DMS 273 (cell line): ENCODE results near the gene LIN7C.
A peak's percentile ranks its signal among the peaks of the same experiment; 100 is the strongest.
"Not testable (repeated sequence)": the region's sequence is repeated elsewhere in the genome, so short reads cannot be mapped to it uniquely, and the experiment has no call there.

ENCODE experiments used
- DNase-seq: peaks from one replicate; lab custom pipeline; 2025; ENCODE audit not compliant: unreplicated experiment; lab: John Stamatoyannopoulos, UW

The LIN7C gene, protein sequence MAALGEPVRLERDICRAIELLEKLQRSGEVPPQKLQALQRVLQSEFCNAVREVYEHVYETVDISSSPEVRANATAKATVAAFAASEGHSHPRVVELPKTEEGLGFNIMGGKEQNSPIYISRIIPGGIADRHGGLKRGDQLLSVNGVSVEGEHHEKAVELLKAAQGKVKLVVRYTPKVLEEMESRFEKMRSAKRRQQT

DNA sequence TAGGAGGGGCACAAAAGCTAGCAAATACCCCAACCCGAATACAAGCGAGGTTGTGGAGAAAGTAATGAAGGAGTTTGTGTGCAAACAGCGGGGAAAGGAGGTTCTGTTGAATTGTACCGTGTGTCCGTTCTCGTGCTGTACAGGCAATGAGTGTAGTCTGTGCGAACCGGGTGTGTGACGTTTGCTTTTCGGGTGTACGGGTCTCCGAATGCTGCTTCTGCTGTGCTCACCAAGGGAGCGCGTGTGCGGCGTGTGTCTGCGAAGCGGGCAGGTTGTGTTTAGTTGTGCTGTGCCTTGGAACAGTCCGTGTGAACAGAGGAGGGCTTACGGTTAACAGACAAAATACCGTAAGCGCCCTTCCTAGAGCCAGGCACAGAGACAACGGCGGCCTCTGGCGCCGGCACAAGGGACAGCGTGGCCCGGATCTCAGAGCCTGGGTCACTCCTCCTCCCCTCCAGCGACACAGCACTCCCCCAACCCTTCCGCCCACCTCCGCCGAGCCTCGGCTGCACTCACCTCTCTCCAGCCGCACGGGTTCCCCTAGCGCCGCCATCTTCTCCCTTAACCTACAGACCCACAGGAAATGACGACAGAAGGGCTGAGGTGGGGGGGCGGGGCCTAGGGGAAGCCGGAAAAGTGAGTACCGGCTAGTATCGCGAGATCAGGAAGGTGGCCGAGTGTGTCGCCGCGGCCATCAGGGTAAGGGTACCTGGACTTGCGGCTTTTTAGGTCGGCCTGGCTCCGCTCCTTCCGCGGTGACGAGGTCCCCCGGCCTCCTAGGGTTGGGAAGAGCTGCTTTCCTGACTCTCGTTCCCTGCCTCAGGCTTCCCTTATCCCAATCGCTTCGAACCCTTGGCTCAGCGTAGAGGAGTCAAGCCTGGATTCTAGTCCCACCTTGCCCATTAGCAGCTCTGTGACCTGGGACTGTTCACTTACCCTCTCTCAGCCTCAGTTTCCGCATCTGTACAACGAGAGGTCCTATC lies at the start of gene LIN7C:
TSS of gene LIN7C (minus strand) at position 570 of the 983 bp plus-strand sequence. CDS start at position 553, 17 bp downstream.
- DNase-seq: peak; percentile 96

DNA sequence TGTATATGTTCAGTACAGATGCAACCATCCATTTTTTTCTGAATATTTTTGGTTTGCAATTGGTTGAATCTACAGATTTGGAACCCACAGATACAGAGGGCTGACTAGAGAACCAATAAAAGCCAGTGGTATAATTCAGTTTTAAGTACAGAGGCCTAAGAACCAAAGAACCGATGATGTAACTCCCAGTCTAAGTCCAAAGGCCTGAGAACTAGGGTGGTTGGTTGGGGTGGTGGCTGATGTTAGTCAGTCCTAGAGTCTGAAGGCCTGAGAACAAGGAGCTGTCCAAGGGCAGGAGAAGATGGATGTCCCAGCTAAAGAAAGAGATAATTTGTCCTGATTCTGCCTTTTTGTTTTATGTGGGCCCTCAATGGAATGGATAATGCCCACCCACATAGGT lies 48.7 kb upstream of the LIN7C start:
- DNase-seq: no peak

DNA sequence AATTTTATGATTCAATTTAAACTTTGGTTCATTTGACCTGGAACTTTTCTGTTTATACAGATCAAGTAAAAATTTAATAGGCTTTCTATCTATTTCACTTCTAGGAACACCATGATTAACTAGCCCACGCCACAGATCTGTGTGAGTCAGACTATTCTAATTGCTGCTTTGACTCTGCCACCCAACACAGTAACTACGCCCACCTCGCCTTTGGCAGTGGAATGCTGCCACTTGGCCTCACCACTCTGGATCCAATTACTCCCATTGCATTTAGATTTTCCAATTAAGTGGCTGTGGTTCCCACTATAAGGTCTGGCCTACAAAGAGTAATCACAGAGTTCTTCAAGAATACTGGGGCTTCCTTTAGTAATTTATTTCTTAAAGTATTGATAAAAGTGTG lies 46.6 kb upstream of the LIN7C start:
- DNase-seq: peak; percentile 15

DNA sequence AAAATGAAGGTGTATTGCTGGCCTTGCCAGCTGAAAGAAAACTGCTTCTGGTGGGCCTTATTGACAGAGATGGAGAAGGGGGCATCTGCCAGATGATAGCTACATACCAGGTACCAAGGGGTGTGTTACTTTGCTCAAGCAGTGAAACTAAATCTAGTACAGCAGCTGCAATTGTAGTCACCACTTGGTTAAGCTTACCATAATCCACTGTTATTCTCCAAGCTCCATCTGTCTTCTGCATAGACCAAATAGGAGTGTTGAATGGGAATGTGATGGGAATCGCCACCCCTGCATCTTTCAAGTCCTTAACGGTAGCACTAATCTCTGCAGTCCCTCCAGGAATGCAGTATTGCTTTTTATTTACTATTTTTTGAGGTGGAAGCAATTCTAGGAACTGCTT lies 45.8 kb upstream of the LIN7C start:
- peak; percentile 1 for DNase-seq

DNA sequence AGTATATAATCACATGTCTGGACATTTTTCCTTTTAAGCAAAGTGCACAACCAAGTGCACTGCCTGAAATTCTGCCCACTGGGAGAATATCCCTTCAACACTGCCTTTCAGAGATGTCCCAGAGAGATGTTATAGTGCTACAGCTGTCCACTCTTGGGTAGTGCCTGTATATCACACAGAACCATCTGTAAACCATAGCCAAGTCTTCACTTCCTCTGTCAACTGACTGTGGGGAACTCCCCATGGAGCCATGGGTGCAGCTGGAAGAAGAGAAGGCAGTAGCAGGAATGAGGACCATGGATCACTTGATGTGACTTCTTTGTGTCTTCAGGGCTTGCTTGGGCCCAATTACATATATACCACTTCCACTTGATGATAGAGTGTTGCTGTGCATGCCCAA lies 44.6 kb upstream of the LIN7C start:
- no peak for DNase-seq

DNA sequence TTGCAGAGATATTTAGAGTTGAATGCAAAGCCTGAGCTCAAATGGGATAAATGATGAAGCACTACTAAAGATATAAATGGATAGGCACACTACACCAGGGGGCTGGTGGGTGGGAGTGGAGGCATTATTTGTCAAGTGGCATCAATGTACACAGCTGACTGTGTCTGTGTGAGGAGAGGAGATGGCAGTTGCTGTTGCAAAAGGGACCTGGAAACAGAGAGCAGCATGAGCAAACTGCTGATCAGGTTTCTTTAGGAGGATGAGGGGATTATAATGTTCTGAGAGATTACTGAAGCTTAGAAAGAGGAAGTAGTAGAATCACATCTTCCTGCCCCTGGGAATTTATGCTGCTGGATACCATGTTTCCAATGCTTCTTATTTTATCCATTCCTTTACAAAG lies 39.4 kb upstream of the LIN7C start:
- DNase-seq: no peak

DNA sequence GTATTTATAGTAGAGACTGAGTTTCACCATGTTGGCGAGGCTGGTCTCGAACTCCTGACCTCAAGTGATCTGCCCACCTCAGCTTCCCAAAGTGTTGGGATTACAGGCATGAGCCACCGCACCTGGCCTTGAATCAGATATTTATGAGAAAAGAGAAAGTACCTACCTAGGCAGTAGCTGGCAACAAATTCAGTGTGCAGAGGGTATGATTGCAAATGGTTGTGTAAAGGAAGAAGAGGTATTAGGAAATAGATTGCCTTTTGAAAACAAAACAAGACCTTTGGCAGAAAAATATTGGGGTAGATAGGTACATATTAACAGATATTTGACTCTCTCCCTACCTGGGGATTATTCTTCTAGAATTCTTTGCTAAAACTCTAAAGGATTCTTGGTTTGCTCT lies 38.5 kb upstream of the LIN7C start:
- DNase-seq: no peak

DNA sequence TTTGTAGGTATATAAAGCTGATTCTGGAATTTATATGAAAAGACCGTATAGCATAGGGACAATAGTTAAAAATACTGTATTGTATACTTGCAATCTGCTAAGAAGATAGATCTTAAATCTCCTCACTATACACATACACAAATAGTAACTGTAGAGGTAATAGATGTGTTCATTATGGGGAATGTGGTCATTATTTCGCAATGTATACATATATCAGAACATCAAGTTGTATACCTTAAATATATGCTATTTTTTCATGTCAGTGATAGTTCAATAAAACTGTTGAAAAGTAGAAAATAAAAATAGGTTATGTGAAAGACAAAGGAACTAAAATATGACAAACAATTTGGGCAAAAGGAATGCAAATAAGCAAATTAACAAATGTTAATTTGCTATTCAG lies 35.2 kb upstream of the LIN7C start:
- no peak for DNase-seq

DNA sequence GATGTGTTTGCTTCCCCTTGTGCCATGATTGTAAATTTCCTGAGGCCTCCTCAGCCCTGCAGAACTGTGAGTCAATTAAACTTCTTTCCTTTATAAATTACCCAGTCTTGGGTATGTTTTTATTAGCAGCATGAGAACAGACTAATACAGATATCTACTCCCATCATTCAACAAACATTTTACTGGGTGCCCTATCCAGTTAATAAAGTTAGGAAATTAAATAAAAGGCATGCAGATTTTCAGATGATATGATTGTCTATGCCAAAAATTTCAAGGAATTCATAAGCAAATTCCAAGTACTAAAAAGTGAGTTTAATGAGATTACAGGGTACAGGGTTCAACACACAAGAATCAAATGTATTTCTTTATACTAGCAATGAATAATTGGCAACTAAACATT lies 33.5 kb upstream of the LIN7C start:
- DNase-seq: no peak

DNA sequence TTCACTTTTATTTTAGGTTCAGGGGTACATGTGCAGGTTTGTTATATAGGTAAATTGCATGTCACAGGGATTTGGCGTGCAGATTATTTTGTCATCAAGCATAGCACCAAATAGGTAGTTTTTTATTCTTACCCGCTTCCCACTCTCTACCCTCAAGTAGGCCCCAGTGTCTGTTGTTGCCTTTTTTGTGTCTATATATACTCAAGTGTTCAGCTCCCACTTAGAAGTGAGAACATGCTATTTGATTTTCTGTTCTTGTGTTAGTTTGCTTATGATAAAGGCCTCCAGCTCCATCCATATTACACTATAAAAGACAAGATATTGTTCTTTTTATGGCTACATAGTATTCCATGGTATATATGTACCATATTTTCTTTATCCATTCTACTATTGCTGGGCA lies 28.5 kb upstream of the LIN7C start:
- DNase-seq: no peak

DNA sequence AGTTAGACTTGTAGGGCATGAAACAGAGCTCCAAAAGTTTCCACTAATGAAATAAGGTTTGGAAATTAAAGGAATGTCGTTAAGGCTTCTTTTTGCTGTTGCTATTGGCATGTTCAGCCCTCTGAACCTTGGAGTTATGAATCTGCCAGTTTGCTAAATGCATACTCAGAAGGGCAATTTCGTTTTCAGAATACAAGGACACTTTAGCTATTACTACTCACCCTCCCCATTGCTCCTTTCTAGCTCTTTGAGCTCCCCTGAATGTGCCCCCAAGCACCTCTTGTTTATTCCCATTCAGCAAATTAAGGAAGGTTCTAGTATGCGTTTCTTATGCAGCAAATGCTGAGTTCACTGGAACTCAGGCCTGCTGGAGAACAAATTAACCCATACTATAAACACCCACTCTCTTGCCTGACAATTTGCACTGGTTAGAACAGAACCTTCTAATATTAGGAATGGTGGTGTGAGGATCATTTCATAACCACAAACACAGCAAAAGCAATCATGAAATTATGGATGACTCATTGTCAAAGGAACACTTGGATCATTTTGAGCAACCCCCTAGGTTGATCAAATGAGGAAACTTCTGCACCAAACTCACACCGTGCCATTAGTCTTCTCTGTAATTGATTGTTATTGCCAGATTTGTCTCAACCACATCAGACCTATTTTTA lies 26.2 kb upstream of the LIN7C start:
- no peak for DNase-seq

DNA sequence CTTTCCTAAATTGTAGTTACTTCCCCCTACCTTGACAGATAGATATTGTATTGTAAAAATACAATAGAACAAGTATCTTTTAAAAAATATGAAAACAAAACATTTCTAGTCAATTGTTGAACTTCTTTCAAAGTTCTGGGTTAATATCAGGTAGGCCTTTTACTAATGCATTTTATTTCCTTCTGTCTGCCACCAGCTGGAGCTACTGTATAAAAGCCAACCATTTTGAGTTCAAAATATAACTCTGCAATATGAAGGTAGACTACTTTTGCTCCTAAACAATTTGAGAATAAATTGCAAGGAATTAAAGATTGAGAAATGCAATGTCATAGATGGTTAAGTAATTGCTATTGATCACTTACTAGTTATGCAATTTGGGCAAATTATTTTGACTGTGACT lies 22.1 kb upstream of the LIN7C start:
- no peak for DNase-seq

DNA sequence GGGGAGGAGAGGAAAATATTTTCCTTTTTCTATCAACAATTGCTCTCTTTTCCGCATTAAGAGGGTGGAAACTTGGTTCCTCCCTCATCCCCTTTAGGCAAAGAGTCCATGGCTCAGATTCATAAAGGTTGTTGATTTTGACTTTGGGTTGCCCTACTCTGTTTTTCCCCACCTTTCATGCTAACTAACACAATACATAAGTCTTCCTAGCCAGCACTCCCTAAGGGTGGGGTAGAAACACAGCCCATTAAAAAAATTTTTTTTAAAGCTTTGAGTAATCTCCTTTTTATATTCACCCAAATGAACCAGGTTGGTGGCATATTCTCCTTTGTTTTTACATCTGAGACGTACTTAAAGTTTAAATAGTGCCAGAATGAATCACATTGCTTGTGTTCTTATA lies 20.0 kb upstream of the LIN7C start:
- no peak for DNase-seq

DNA sequence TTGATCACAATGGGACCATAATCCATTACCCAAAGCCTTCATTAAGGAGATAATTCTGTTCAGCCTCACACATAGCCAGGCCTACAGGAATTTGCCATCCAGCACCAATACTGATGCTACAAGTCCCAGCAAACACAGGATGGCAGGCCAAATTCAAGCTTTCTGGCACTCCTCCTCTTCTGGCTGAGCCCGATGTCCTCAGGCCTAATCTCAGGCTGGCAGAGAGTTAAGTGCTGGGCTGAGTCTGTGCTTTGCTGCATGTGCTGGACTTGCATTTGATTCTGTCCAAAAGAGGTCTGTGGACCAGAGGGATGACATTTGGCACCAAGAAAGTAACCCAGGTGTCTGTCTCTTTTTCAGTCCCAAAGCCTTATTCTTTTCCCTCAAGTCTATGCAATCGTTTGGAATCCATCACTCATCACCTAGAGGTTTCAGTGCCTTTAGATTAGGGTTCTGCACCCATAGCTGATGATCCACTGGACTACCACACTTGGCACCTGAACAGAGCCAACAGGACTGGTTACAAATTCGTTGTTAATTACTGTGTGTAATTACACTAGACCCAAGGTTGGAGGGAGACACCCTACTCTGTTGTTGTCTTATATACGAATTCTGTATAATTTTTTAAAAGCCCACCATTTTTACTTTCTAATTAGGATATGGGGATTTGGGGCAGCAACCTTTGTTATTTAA lies 19.4 kb upstream of the LIN7C start:
- DNase-seq: no peak

DNA sequence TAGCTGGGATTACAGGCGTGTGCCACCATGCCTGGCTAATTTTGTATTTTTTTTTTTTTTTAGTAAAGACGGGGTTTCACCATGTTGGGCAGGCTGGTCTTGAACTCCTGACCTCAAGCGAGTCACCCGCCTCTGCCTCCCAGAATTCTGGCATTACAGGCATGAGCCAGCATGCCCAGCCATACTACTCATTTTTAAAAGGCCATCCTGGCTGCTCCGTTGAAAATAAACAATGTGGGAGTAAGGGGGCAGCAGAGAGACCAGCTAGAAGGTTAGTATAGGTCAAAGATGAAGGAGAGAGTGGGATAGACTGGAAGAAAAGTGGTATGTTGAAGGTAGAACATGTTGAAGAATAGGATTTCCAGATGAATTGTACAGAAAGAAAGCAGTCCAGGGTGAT lies 17.6 kb upstream of the LIN7C start:
- DNase-seq: peak; percentile 58

DNA sequence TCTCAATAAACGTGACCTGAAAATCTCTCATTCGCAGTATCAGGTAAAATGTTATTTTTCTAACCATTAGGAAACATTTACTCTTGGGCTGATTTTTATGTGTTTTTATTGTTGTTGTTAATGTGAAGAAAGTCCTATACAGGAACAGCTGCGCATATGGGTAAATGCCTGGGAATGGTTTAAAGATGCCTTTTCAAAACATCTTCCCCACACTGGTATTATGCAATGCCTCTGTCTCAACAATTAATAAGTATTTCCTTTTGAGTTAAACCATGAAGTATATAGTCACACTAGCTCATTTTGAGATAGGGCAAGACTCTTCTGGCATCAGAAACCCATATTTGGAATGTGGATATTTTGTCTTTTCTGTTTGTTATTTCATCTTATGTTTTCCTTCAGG lies 13.7 kb upstream of the LIN7C start:
- DNase-seq: no peak

DNA sequence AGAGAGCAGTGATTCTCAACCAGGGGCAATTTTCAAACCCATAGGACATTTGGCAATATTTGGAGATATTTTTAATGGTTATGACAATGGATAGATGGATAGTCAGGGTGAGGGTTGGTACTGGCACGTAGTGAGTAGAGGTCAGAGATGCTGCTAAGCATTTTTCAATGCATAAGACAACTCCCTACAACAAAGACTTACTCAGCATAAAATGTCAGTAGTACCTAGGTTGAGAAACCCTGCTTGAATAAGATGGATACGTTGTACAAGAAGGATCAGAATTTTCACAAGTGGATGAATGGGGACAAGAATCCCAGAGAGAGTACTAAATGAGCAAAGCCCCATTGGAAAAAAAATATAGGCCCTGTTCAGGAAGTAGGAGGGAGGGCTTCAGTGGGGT lies 11.9 kb upstream of the LIN7C start:
- no peak for DNase-seq

DNA sequence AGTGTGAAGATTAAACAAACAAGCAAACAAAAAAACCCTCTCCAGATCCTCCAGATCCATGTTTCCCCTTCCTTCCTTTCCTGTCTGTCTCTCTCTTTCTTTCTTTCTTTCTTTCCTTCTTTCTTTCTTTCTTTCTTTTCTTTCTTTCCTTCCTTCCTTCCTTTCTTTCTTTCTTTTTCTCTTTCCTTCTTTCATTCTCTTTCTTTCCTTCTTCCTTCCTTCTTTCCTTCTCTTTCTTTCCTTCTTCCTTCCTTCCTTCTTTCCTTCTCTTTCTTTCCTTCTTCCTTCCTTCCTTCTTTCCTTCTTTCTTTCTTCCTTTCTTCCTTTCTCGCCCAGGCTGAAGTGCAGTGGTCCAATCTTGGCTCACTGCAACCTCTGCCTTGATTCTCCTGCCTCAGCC lies 10.9 kb upstream of the LIN7C start:
- DNase-seq: not testable (repeated sequence)

DNA sequence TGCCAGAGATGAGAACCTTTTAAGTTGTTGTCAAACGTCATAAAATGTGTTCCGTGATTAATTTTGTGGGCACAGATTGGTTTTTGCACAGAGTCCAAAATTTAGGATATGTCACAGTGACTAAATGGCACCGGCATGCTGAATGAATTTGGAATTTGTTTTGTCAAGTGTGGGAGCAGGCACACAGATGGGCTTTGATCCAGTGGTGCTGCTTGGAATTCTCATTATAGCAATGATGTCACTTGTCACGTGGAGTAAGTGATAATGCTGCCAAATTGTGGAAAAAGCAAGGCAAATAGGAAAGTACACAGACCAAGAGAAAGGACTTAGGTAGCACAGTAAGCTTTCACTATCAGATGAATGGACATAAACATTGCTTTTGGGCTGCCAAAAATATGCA lies 8.0 kb upstream of the LIN7C start:
- peak; percentile 19 for DNase-seq

DNA sequence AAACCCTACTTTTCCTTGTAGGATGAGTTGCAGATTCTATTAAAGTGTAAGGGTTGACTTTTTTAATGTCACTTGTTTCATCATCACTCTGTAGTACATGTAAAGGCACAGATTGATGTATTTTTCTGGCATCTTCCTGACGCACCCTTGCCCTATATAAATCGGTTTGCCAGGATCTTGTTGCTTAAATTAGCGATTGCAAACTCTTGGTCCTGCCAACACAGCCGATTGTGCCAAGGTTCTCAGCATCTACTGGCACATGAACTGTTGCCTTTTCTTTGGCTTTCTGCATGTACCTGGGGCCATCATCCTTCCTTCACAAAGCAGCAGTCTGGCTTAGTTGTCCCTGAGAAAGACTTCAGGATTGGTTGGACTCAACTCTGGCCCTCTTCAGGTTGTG lies 7.5 kb upstream of the LIN7C start:
- no peak for DNase-seq

DNA sequence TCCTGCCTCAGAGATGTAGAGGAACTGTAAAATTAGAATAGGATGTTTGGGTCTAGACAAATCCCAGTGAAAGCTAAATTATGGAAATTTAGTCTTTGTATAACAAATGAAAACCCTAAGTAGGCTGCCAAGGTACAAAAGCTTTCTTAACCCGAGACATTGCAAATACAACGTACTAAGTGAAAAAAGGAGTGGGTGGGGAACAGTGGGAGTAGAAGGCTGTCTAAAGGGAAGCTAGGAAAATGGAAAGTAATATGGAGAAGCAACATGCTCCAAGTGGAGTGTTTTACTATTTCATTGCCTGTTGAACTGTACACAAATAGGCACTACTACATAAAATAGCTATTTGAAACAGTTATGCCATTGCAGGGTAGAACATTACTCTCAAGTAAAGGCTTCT lies 6.8 kb upstream of the LIN7C start:
- DNase-seq: no peak
